Stimulated activated naive CD8-positive, alpha-beta T cell treated with anti-CD3 and anti-CD28 coated beads, Interleukin-15, Interleukin-2, amounts not matched to agents 100 ng/mL and 50 ng/mL, for 24 hours (primary cell): Measurements from ENCODE around the gene TRUB2.
A peak's percentile ranks its signal among the peaks of the same experiment; 100 is the strongest.
"Not testable (repeated sequence)": the region's sequence is repeated elsewhere in the genome, so short reads cannot be mapped to it uniquely, and the experiment has no call there.

Source experiments
- H3K27ac Mint-ChIP-seq: one replicate; pipeline ENCODE4 v1.8.0; 2021; ENCODE audit warnings: mild to moderate bottlenecking, mixed read lengths
- H3K27me3 Mint-ChIP-seq: one replicate; pipeline ENCODE4 v1.8.0; 2021; ENCODE audit warnings: mixed read lengths
- H3K36me3 Mint-ChIP-seq: one replicate; pipeline ENCODE4 v1.8.0; 2021; ENCODE audit warnings: low read depth, mixed read lengths
- H3K4me1 Mint-ChIP-seq: one replicate; pipeline ENCODE4 v1.8.0; 2021; ENCODE audit warnings: low read depth, mixed read lengths
- H3K4me3 Mint-ChIP-seq: one replicate; pipeline ENCODE4 v1.8.0; 2021; ENCODE audit warnings: mild to moderate bottlenecking, mixed read lengths
- H3K9me3 Mint-ChIP-seq: one replicate; pipeline ENCODE4 v1.8.0; 2021; ENCODE audit warnings: mixed read lengths

TRUB2 gene

GRCh38 chr9:128349772-128350171, 27.5 kb upstream of the TRUB2 start:
- H3K36me3 Mint-ChIP-seq, result peaks cover 32% of the 10 kb centered on the region
- H3K4me1 Mint-ChIP-seq, result no peaks in the 10 kb centered on the region
- H3K9me3 Mint-ChIP-seq, result no peaks in the 10 kb centered on the region
- no peak overlapping the region for H3K27ac Mint-ChIP-seq
- no peak overlapping the region for H3K4me3 Mint-ChIP-seq
- H3K27me3 Mint-ChIP-seq, result no peaks in the 10 kb centered on the region

GRCh38 chr9:128349125-128349524, 26.9 kb upstream of the TRUB2 start:
- H3K36me3 Mint-ChIP-seq, result peaks cover 31% of the 10 kb centered on the region
- H3K4me3 Mint-ChIP-seq, result no peak overlapping the region
- no peak overlapping the region for H3K27ac Mint-ChIP-seq

GRCh38 chr9:128344931-128345605, 22.8 kb upstream of the TRUB2 start:
- H3K36me3 Mint-ChIP-seq, result peaks cover 18% of the 10 kb centered on the region
- H3K4me3 Mint-ChIP-seq, result no peak overlapping the region
- H3K4me1 Mint-ChIP-seq, result peaks cover 7% of the 10 kb centered on the region
- H3K9me3 Mint-ChIP-seq, result no peaks in the 10 kb centered on the region
- no peak overlapping the region for H3K27ac Mint-ChIP-seq
- H3K27me3 Mint-ChIP-seq, result no peaks in the 10 kb centered on the region

More at GRCh38 chr9:128349125-128349524, 26.9 kb upstream of the TRUB2 start:
- H3K27me3 Mint-ChIP-seq, result no peaks in the 10 kb centered on the region
- no peaks in the 10 kb centered on the region for H3K4me1 Mint-ChIP-seq
- no peaks in the 10 kb centered on the region for H3K9me3 Mint-ChIP-seq

GRCh38 chr9:128343855-128344254, 21.6 kb upstream of the TRUB2 start:
- Mint-ChIP-seq H3K9me3 (no peaks in the 10 kb centered on the region), H3K36me3 (peaks cover 18% of the 10 kb centered on the region), H3K27ac (no peak overlapping the region), H3K27me3 (no peaks in the 10 kb centered on the region), H3K4me3 (no peak overlapping the region), H3K4me1 (peaks cover 7% of the 10 kb centered on the region)

- H3K36me3 Mint-ChIP-seq, result peaks cover 18% of the 10 kb centered on the region
- no peaks in the 10 kb centered on the region for H3K9me3 Mint-ChIP-seq
- H3K4me1 Mint-ChIP-seq, result peaks cover 7% of the 10 kb centered on the region
- H3K27ac Mint-ChIP-seq, result no peak overlapping the region
- no peak overlapping the region for H3K4me3 Mint-ChIP-seq
- H3K27me3 Mint-ChIP-seq, result no peaks in the 10 kb centered on the region
Measured at GRCh38 chr9:128342971-128343680, 20.9 kb upstream of the TRUB2 start.

- Mint-ChIP-seq H3K27ac (peak overlapping the region; percentile 89), H3K4me3 (peak overlapping the region; percentile 91), H3K27me3 (no peaks in the 10 kb centered on the region), H3K9me3 (no peaks in the 10 kb centered on the region), H3K36me3 (peaks cover 10% of the 10 kb centered on the region), H3K4me1 (peaks cover 7% of the 10 kb centered on the region)
Measured at GRCh38 chr9:128341435-128341849, 19.2 kb upstream of the TRUB2 start.

GRCh38 chr9:128340691-128341434, 18.6 kb upstream of the TRUB2 start:
- H3K27me3 Mint-ChIP-seq, result no peaks in the 10 kb centered on the region
- H3K9me3 Mint-ChIP-seq, result no peaks in the 10 kb centered on the region
- H3K4me1 Mint-ChIP-seq, result peaks cover 7% of the 10 kb centered on the region
- peak overlapping the region; percentile 91 for H3K4me3 Mint-ChIP-seq
- peaks cover 10% of the 10 kb centered on the region for H3K36me3 Mint-ChIP-seq
- H3K27ac Mint-ChIP-seq, result peak overlapping the region; percentile 89

GRCh38 chr9:128339761-128340690, 17.8 kb upstream of the TRUB2 start, which contains the start of gene SLC27A4:
SLC27A4 (plus strand) TSS chr9:128340527; CDS start chr9:128343133, 2,606 bp downstream.
- peaks cover 10% of the 10 kb centered on the region for H3K36me3 Mint-ChIP-seq
- H3K27me3 Mint-ChIP-seq, result no peaks in the 10 kb centered on the region
- peaks cover 7% of the 10 kb centered on the region for H3K4me1 Mint-ChIP-seq
- peak within 1 kb of the TSS; percentile 89 for H3K27ac Mint-ChIP-seq
- no peaks in the 10 kb centered on the region for H3K9me3 Mint-ChIP-seq
- peak within 1 kb of the TSS; percentile 91 for H3K4me3 Mint-ChIP-seq

GRCh38 chr9:128338852-128339614, 16.8 kb upstream of the TRUB2 start:
- H3K27me3 Mint-ChIP-seq, H3K4me1 Mint-ChIP-seq, H3K9me3 Mint-ChIP-seq, H3K27ac Mint-ChIP-seq, H3K36me3 Mint-ChIP-seq: not testable (repeated sequence)
- peak overlapping the region; percentile 91 for H3K4me3 Mint-ChIP-seq

- Mint-ChIP-seq H3K27me3 (no peaks in the 10 kb centered on the region), H3K4me3 (no peak overlapping the region), H3K9me3 (no peaks in the 10 kb centered on the region), H3K36me3 (peaks cover 2% of the 10 kb centered on the region), H3K27ac (no peak overlapping the region), H3K4me1 (peaks cover 7% of the 10 kb centered on the region)
Measured at GRCh38 chr9:128337936-128338335, 15.7 kb upstream of the TRUB2 start.

- Mint-ChIP-seq H3K27me3 (no peaks in the 10 kb centered on the region), H3K4me3 (no peak overlapping the region), H3K27ac (no peak overlapping the region), H3K36me3 (peaks cover 10% of the 10 kb centered on the region), H3K9me3 (no peaks in the 10 kb centered on the region), H3K4me1 (no peaks in the 10 kb centered on the region)
Measured at GRCh38 chr9:128335914-128336313, 13.7 kb upstream of the TRUB2 start.

GRCh38 chr9:128335161-128335560, 12.9 kb upstream of the TRUB2 start:
- Mint-ChIP-seq H3K36me3 (peaks cover 10% of the 10 kb centered on the region), H3K27ac (no peak overlapping the region), H3K27me3 (no peaks in the 10 kb centered on the region), H3K4me1 (no peaks in the 10 kb centered on the region), H3K4me3 (no peak overlapping the region), H3K9me3 (no peaks in the 10 kb centered on the region)

GRCh38 chr9:128333451-128333869, 11.2 kb upstream of the TRUB2 start:
- Mint-ChIP-seq H3K9me3 (no peaks in the 10 kb centered on the region), H3K27ac (no peak overlapping the region), H3K27me3 (no peaks in the 10 kb centered on the region), H3K36me3 (peaks cover 10% of the 10 kb centered on the region), H3K4me3 (no peak overlapping the region), H3K4me1 (no peaks in the 10 kb centered on the region)

GRCh38 chr9:128325629-128326028, 3.4 kb upstream of the TRUB2 start:
- H3K4me3 Mint-ChIP-seq, result no peak overlapping the region
- no peak overlapping the region for H3K27ac Mint-ChIP-seq
- peaks cover 23% of the 10 kb centered on the region for H3K36me3 Mint-ChIP-seq
- no peaks in the 10 kb centered on the region for H3K9me3 Mint-ChIP-seq
- no peaks in the 10 kb centered on the region for H3K27me3 Mint-ChIP-seq
- peaks cover 24% of the 10 kb centered on the region for H3K4me1 Mint-ChIP-seq
